Stimulated activated CD8-positive, alpha-beta memory T cell treated with anti-CD3 and anti-CD28 coated beads, Interleukin-15, amount 100 ng/mL, for 1 hour (primary cell): ENCODE measurements around the gene DDX47.
A peak's percentile ranks its signal among the peaks of the same experiment; 100 is the strongest.

Experiments
- DNase-seq: peaks from one replicate; pipeline ENCODE4 v3.0.0-alpha.2; 2020; ENCODE audit warnings: low read depth

Gene DDX47

GRCh38 chr12:12813120-12814101, at the start of gene DDX47:
Gene DDX47, plus strand, starts transcription at chr12:12813346. Its CDS starts 22 bp downstream, at chr12:12813368.
- DNase-seq = peak; percentile 96

DNA sequence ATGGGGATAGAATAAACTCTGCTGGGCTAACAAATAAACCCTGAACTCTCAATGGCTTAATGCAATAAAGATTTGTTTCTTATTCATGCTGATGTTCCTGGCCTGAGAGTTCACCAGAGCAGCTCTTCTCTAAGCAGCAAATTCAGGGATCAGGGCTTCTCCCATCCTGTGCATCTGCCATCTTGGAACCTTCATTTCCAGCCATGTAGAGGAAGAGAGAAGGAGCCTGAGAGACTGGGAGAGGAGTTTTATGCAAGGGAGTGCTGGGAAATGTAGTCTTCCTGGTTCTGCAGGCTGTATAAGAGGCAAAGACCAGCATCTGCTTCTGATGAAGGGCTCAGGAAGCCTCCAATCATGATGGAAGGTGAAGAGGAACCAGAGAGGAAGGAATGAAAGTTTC, 48.3 kb upstream of the DDX47 start:
- no peak for DNase-seq

- no peak for DNase-seq
These were observed 42.9 kb upstream of the DDX47 start for GRCh38 chr12:12770262-12770661.

DNA sequence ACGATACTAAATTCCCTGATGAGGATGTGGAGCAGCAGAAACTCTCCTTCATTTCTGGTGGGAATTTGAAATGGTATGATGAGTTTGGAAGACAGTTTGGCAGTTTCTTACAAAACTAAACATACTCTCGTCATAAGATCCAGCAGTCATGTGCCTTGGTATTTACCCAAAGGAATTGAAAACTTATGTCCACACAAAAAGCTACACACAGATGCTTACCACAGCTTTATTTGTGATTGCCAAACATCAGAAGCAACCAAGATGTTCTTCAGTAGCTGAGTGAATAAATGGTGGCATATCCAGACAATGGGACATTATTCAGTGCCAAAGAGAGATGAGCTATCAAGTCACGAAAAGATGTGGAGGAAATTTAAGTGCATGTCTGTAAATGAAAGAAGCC, 38.4 kb upstream of the DDX47 start:
- DNase-seq = no peak

GRCh38 chr12:12776261-12776660, 36.9 kb upstream of the DDX47 start:
- DNase-seq = no peak

- no peak for DNase-seq
These were observed 36.1 kb upstream of the DDX47 start for GRCh38 chr12:12777092-12777491.

DNA sequence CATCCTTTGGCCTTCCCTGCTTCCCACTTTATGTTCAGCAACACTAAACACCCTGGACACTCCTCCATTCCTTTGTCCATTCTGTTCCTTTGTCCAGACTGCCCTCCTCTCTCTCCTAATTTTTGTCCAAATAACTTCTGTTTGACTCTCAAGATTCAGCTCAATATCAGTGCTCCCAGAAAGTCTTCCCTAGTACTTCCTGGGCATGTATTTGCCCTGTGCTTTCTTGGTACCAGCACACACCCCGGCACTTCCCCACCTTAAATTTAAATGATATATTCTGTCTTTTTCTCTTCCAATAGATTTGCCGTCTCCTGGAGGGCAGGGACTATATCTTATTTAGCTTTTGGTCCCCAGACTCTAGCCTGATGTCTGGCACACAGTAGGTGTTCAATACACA, 34.1 kb upstream of the DDX47 start:
- DNase-seq = no peak

DNA sequence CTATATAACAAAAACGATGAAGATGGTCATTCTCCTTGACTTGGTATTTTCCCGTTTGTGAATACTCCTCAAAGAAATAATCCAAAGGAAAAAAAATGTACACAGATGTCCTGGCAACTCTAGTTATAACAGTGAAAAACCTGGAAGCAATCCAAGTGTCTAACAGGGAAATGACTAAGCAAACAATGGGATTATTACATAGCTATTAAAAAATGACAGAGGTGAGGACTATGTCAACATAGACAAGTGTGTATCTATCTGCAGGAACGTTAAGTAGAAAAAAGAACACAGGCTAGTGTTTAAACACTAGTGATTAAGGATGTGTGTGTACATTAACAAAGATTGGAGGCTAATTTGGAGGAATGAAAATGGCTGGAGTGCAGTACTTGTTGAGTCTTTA, 33.6 kb upstream of the DDX47 start:
- DNase-seq = no peak

GRCh38 chr12:12784116-12784515, 29.0 kb upstream of the DDX47 start:
- no peak for DNase-seq

- DNase-seq = no peak
These were observed 28.0 kb upstream of the DDX47 start, which contains the start of gene APOLD1 for GRCh38 chr12:12784911-12785814. Gene APOLD1, plus strand, starts transcription at chr12:12785659. Its CDS starts 33 bp downstream, at chr12:12785692.

DNA sequence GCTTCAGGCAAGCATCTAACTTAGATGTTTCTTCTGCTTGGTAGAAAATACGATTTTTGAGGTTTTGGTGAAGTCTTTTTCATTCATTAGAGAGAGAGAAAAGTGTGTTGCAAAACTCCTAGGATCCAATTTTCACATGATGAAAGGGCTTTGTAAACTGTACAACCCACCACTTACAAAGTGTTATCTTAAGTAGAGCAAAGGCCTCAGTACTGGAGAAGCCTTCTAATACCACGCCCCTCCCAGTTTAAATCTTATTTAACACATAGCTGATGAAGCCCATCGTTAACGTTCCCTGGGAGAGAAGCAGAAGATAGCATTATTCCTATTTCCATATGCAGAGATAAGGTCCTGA, 26.8 kb upstream of the DDX47 start:
- DNase-seq = no peak

DNA sequence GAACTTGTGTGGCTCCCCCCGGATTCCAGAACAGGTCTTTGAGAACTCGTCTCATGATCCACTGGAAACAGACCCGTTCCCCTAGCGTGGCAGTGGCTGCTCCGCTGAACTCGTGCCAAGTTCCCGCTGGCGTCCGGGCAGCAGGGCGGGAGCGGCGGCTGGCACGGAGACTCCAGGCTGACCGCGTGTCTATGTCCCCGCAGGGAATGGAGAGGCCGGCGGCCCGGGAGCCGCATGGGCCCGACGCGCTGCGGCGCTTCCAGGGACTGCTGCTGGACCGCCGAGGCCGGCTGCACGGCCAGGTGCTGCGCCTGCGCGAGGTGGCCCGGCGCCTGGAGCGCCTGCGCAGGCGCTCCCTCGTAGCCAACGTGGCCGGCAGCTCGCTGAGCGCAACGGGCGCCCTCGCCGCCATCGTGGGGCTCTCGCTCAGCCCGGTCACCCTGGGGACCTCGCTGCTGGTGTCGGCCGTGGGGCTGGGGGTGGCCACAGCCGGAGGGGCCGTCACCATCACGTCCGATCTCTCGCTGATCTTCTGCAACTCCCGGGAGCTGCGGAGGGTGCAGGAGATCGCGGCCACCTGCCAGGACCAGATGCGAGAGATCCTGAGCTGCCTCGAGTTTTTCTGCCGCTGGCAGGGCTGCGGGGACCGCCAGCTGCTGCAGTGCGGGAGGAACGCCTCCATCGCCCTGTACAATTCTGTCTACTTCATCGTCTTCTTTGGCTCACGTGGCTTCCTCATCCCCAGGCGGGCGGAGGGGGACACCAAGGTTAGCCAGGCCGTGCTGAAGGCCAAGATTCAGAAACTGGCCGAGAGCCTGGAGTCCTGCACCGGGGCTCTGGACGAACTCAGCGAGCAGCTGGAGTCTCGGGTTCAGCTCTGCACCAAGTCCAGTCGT, 26.2 kb upstream of the DDX47 start:
- DNase-seq = peak; percentile 25

DNA sequence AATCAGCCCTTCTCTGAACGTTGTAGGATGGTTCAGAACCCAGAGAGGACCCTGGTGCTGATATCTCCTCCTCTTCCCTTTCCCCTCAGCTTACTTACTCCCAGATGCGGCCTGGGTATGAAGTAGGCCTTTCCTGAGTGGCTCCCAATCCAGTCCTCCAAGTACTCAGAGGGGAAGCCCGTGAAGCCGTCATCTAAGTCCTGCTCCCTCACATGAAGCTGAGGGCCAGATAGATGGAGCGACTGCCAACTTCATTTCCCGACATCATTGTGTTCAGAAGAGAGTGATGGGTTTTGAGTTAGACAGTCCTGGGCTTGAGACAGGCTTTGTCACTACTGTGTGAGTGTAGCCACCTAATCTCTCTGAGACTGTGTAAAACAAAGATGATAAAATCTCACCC, 25.0 kb upstream of the DDX47 start:
- no peak for DNase-seq

DNA sequence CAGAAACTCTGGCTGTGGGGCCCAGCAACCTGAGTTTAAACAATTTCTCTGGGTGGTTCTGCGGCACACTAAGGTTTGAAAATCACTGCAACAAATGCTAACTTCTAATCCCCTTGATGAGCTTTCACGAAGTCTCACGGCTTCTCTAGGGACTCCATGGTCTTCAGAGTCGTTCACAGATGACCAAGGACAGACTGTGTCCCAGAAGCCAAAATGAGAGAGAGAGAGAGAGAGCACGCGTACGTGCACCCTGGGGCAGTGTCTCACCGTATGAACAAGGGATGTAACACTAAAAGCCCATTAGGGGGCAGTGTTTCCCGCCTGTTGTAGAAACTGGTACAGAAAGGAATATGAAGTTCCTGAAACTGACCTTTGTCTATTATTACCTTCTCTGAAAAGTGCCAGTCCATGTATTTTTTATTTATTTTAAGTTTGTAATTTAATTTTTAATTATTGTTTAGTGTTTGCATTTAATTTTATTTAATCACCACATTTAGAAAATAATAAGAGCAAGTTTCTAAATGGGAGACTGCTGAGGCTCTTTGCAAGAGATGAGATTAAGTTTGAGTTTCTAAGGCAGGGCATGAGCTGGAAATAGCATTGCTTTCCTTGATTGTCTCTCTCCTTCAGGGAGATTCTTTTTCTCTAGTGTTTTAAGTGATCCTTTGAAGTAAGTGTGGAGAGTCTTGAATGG, 24.3 kb upstream of the DDX47 start:
- DNase-seq = peak; percentile 27

DNA sequence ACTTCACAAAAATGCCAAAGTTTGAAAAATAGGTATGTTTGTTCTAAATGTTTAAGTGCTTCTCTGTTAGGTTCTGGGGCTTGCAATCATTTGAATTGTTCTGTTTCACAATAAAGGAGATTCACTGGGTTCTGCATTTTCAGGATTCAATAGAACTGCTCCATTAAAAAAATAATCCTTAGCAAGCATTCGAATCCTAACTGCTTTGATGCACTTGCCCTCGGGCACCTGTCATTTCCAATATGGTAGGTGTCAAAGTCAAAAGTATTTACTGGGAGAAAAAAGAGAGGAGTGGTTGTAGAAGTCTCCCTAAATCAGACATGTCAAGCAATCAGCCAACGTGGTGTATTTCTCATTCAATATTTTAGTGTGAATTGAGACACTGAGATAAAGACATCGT, 22.2 kb upstream of the DDX47 start:
- DNase-seq = no peak

DNA sequence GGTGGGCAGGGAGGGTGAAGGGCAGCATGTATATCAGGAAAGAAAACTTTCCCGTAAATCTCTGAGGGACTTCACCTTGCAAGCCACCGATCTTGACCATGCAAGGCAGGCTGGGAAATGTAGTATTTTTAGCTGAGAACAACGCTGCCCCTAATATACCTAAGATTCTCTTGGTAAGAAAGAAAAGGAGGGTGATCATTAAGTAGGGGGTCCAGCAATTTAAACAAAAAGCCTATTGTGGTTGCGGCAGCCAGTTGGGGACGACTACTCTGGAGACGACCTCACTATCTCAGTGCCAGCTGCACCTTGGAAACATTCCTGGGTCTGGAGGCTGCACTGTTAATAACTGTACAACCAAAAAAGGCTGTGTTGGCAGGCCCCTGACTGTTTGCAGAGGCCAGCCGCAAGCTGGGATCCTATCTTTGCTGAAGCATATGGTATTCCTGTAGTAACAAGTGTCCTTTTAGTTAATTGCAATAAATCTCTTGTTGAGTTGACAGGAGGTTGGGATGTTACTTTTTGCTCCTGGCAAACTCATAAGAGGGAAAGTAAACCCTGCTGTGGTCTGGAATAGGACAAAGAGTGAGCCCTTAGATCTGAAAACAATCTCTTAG, 21.3 kb upstream of the DDX47 start:
- no peak for DNase-seq

DNA sequence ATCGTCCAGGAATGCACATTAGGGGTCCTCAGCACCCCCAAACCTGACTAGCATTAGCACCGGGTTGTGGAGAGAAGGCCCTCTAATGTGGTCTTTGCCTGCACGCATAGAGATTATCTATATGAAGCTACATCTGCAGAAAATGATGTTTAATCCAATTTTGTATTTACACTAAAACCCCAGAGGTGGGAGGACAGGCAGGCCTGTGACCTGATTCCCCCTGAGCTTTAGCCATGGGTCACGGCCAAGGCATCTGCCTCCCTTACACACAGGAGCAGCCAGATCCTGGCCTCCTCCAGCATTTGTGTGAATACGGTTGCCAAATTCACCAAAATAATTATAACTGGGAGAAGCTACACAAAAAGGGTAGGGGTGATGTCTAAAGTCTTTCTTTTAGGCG, 20.7 kb upstream of the DDX47 start:
- no peak for DNase-seq

DNA sequence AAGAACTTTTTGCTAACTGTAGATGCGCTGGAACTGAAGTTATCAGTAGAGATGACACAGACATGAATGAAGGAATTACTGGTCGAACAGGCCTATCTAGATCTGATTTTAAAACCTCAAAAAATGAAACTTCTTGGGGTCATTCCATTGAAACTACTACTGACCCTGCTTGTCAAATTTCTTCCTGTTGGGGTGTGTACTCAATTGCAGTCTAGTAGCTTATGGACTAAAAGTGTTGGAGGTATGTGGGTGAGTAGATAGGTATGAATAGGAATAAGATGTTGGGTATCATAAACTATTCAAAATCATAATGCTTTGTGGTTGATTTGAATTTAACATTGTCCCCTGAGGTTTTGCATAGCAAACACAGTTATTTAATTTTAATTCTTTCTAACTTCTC, 18.5 kb upstream of the DDX47 start:
- DNase-seq = no peak

DNA sequence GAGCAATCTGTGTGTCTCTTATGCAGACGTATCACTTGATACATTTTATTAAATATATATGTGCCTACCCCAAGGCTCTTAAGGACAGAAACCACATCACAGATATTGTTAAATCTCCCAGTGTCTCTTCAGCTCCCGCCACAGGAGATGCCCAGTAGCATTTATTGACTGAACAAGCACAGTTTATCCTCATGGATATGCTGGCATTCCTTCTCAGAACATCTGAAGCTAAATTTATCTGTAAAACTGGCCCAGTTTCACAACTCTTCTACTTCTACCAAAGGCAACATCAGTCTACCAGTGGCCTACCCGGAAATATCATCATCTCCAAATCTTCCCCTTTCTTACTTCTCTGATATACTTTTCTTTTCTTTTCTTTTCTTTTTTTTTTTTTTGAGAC, 17.0 kb upstream of the DDX47 start:
- no peak for DNase-seq

DNA sequence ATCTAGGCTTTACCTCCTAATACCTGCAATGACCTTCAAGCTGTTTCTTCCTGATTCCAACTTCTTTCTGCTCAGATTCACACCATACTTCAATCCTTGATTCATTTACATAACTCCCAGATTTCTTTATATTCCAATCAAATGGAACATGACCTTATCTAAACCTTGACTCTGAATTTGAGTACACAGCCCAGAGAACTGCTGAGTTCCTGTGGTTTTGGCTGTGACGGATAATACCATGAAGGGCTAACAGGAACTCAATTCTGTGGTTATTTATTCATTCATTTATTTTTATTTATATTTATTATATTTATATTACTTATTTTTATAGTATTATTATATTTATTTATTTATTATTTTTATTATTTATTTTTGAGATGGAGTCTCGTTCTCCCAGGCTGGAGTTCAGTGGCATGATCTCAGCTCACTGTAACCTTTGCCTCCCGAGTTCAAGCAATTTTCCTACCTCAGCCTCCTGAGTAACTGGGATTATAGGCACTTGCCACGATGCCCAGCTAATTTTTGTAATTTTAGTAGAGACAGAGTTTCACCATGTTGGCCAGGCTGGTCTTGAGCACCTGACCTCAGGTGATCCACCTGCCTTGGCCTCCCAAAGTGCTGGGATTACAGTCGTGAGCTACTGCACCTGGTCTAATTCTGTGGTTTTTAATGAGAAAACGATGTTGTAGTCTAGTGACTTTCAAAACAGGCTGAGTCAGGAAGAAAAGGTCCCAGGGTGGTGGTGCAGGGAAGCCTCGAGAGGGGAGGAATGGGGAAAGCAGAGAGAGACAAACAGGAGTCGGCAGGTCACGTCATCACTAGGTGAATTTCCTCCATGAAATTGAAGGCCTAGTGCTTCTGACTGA, 16.0 kb upstream of the DDX47 start:
- DNase-seq = no peak
